HCT116 (cell line): ENCODE results near the gene PLEKHG5. TPM values are rescaled to one million over a fixed set of nuclear protein-coding genes. Genes with fewer than 3 reads are reported as not detected.

Experiments used
- ATAC-seq: fragments of 200-7000 bp; cut with Tn5 transposase; 2 replicates; pipeline ENCODE4 v1.9.1; 2020; ENCODE audit warnings: mild to moderate bottlenecking, moderate library complexity
- BruUV-seq: library from RNA; stranded (reverse); fragments of 400-500 nt; replicated peaks from 2 replicates; lab custom pipeline; 2021; lab: Mats Ljungman, UMichigan
- CTCF ChIA-PET: fragments of 300-600 bp; sonication (Branson Sonifier 250); formaldehyde crosslinking; loops from one replicate; lab custom pipeline; 2021; ENCODE audit warnings: antibody characterized with exemption; lab: Charles Lee
- POLR2A ChIA-PET: fragments of 300-600, 350-600 bp; sonication (Branson Sonifier 250); formaldehyde crosslinking; loops from one replicate; lab custom pipeline; 2021; ENCODE audit warnings: antibody characterized with exemption; lab: Charles Lee
- RAD21 ChIA-PET, 2 experiments: fragments of 300-600 bp; sonication (Branson Sonifier 250); formaldehyde crosslinking; loops; one replicate each; lab custom pipeline; 2023; ENCODE audit warnings: low total read pairs in 2 of 2; ENCODE audit not compliant: uncharacterized antibody in 2 of 2, unreplicated experiment in 2 of 2, low non-redundant PET in 1 of 2; lab: Charles Lee
- DNase-seq: peaks from one replicate; pipeline ENCODE4 v3.0.0-alpha.2; 2010; ENCODE audit warnings: low read depth, low spot score
- H2AFZ ChIP-seq: fragments of 200-600 bp; shearing (Covaris generic), sonication (generic); 2 replicates; pipeline ENCODE4 v1.6.1; 2017; ENCODE audit warnings: low read depth, mixed run types, mixed read lengths, antibody characterized with exemption, low read length; ENCODE audit not compliant: poor library complexity, severe bottlenecking
- H3K27ac ChIP-seq: 2 replicates; pipeline ENCODE4 v1.5.1; 2012; ENCODE audit warnings: low read depth, low read length
- H3K27me3 ChIP-seq: fragments of 200-600 bp; sonication (generic); 2 replicates; pipeline ENCODE4 v1.6.1; 2016; ENCODE audit warnings: mixed run types, low read length, mixed read lengths; ENCODE audit not compliant: insufficient read depth
- H3K36me3 ChIP-seq, 2 experiments: fragments of 200-500 bp in 1 of 2; fragments of 200-600 bp in 1 of 2; sonication (Bioruptor generic) in 1 of 2; sonication (generic) in 1 of 2; 2 replicates each; pipeline versions ENCODE4 v1.5.1 to v1.6.1; 2014 to 2016; ENCODE audit warnings: low read length in 2 of 2, inconsistent platforms in 1 of 2, mixed read lengths in 1 of 2, mixed run types in 1 of 2; ENCODE audit not compliant: insufficient read depth in 2 of 2, control insufficient read depth in 1 of 2
- H3K4me1 ChIP-seq, 2 experiments: fragments of 200-600 bp in 1 of 2; sonication (generic) in 1 of 2; 2 replicates each; pipeline versions ENCODE4 v1.5.1 to v1.6.1; 2012 to 2017; ENCODE audit warnings: low read length in 2 of 2, inconsistent platforms in 1 of 2, mild to moderate bottlenecking in 1 of 2, mixed read lengths in 1 of 2, mixed run types in 1 of 2, moderate library complexity in 1 of 2; ENCODE audit not compliant: insufficient read depth in 2 of 2, control insufficient read depth in 1 of 2
- H3K4me2 ChIP-seq: fragments of 200-600 bp; sonication (generic); 2 replicates; pipeline ENCODE4 v1.6.1; 2017; ENCODE audit warnings: mixed run types, low read length, mixed read lengths
- H3K4me3 ChIP-seq, 2 experiments: fragments of 200-600 bp in 1 of 2; sonication (generic) in 1 of 2; replicated peaks in 1 of 2; 2 replicates each; pipeline ENCODE4 v1.5.1; 2011 to 2016; ENCODE audit warnings: low read length in 2 of 2, control low read depth in 1 of 2, low read depth in 1 of 2, mild to moderate bottlenecking in 1 of 2, mixed read lengths in 1 of 2, mixed run types in 1 of 2
- H3K79me2 ChIP-seq: fragments of 200-600 bp; sonication (generic); 2 replicates; pipeline ENCODE4 v1.6.1; 2017; ENCODE audit warnings: mild to moderate bottlenecking, mixed run types, low read length, moderate library complexity, mixed read lengths; ENCODE audit not compliant: insufficient read depth
- H3K9ac ChIP-seq: fragments of 200-600 bp; sonication (generic); 2 replicates; pipeline ENCODE4 v1.6.1; 2016; ENCODE audit warnings: low read length, mixed read lengths
- H3K9me2 ChIP-seq: fragments of 200-600 bp; sonication (generic), shearing (Covaris generic); 2 replicates; pipeline ENCODE4 v1.6.1; 2017; ENCODE audit warnings: mixed run types, mild to moderate bottlenecking, moderate library complexity; ENCODE audit not compliant: insufficient read depth
- H3K9me3 ChIP-seq, 2 experiments: fragments of 200-500 bp in 1 of 2; fragments of 200-600 bp in 1 of 2; sonication (Bioruptor generic) in 1 of 2; sonication (generic) in 1 of 2; 2 replicates each; pipeline ENCODE4 v1.6.1; 2014 to 2017; ENCODE audit warnings: low read length in 2 of 2, mixed read lengths in 2 of 2, inconsistent platforms in 1 of 2, low read depth in 1 of 2, mild to moderate bottlenecking in 1 of 2, mixed run types in 1 of 2, moderate library complexity in 1 of 2; ENCODE audit not compliant: control insufficient read depth in 1 of 2, insufficient read depth in 1 of 2
- H4K20me1 ChIP-seq: fragments of 200-600 bp; sonication (generic), shearing (Covaris generic); 2 replicates; pipeline ENCODE4 v1.6.1; 2017; ENCODE audit warnings: mixed run types, mild to moderate bottlenecking, moderate library complexity; ENCODE audit not compliant: insufficient read depth
- CEBPB ChIP-seq: IDR thresholded peaks from 2 replicates; pipeline ENCODE4 v1.6.1; 2012; ENCODE audit warnings: low read depth
- ELF1 ChIP-seq: IDR thresholded peaks from 2 replicates; pipeline ENCODE4 v1.6.1; 2012; ENCODE audit warnings: low read depth, borderline replicate concordance
- EZH2phosphoT487 ChIP-seq: fragments of 200-600 bp; IDR thresholded peaks from 2 replicates; pipeline ENCODE4 v1.6.1; 2018; ENCODE audit warnings: antibody characterized with exemption, borderline replicate concordance
- JUND ChIP-seq: IDR thresholded peaks from 2 replicates; pipeline ENCODE4 v1.6.1; 2012
- RAD21 ChIP-seq: IDR thresholded peaks from 2 replicates; pipeline ENCODE4 v1.6.1; 2012; ENCODE audit warnings: low read depth, mild to moderate bottlenecking
- REST ChIP-seq: IDR thresholded peaks from 2 replicates; pipeline ENCODE4 v1.6.1; 2012; ENCODE audit warnings: low read depth
- SRF ChIP-seq: IDR thresholded peaks from 2 replicates; pipeline ENCODE4 v1.6.1; 2012; ENCODE audit warnings: low read depth
- YY1 ChIP-seq: IDR thresholded peaks from 2 replicates; pipeline ENCODE4 v1.6.1; 2011; ENCODE audit warnings: low read length, low read depth, moderate library complexity, mild to moderate bottlenecking; ENCODE audit not compliant: insufficient replicate concordance; ENCODE audit errors: extremely low read depth
- ZNF274 ChIP-seq: fragments of 200-500 bp; sonication (Bioruptor generic); IDR thresholded peaks from 2 replicates; pipeline ENCODE4 v1.6.1; 2014; ENCODE audit warnings: mild to moderate bottlenecking, low read depth, low read length, inconsistent platforms
- intact Hi-C: fragments of 100-400 bp; cut with micrococcal nuclease; formaldehyde crosslinking; loops from 2 replicates; pipeline ENCODE4 v1.10.0; 2022
- total RNA-seq: library from RNA; stranded (reverse); gene quantifications from one replicate; pipeline ENCODE4 v1.2.1, GENCODE V29; 2021; ENCODE audit not compliant: unreplicated experiment

The PLEKHG5 gene
- total RNA-seq, 1 experiment from 2014 or later: 33.0 TPM

GRCh38 chr1:6509919-6510291 lies 18.4 kb upstream of the PLEKHG5 start:
- no peaks in the 10 kb centered on the region for H3K4me1 ChIP-seq
- no peaks in the 10 kb centered on the region for H4K20me1 ChIP-seq
- H3K9me2 ChIP-seq: no peaks in the 10 kb centered on the region
- H3K27ac ChIP-seq: no peak overlapping the region
- H2AFZ ChIP-seq: no peak overlapping the region
- no peak overlapping the region for H3K4me3 ChIP-seq
- RAD21 ChIA-PET: no interaction called here
- ATAC-seq (no peak), DNase-seq (no peak)
- no peak overlapping the region for H3K4me2 ChIP-seq
- H3K9ac ChIP-seq: no peak overlapping the region
- intact Hi-C loops: no loop called here
- CTCF ChIA-PET: no interaction called here
- no peaks in the 10 kb centered on the region for H3K9me3 ChIP-seq
- H3K27me3 ChIP-seq: no peaks in the 10 kb centered on the region
- H3K79me2 ChIP-seq: no peaks in the 10 kb centered on the region
- no peak for TF ChIP-seq SRF
- no peak for TF ChIP-seq ZNF274
- no peak for TF ChIP-seq ELF1
- TF ChIP-seq EZH2phosphoT487: no peak
- TF ChIP-seq RAD21: no peak
- TF ChIP-seq CEBPB: no peak
- TF ChIP-seq JUND: no peak
- TF ChIP-seq YY1: no peak
- no peak for TF ChIP-seq REST
- POLR2A ChIA-PET: no interaction called here
- H3K36me3 ChIP-seq: no peaks in the 10 kb centered on the region
- no TSS peak for BruUV-seq
